Measurements from ENCODE around the gene KYAT1. TPM values are rescaled to one million over a fixed set of nuclear protein-coding genes. Genes with fewer than 3 reads are reported as not detected.
A peak's percentile ranks its signal among the peaks of the same experiment; 100 is the strongest.

The KYAT1 gene
- total RNA-seq, 1 experiment from 2014 or later, result 5.7 TPM

- DNase-seq (ENCODE audit: unreplicated experiment), result no peak
- no peak overlapping the region for H3K27ac Mint-ChIP-seq (ENCODE audit: low read depth, unreplicated experiment)
- no peaks in the 10 kb centered on the region for H3K9me3 Mint-ChIP-seq (ENCODE audit: unreplicated experiment)
- H3K27me3 Mint-ChIP-seq (ENCODE audit: insufficient read depth, unreplicated experiment), result no peaks in the 10 kb centered on the region
- POLR2A ChIA-PET, result interaction anchor here (0.8 to 2.1 kb wide), 2 partner anchors 9 to 14 kb away, joined by 3 to 9 read pairs; partner anchors contain the start of gene SPOUT1
- CTCF ChIA-PET, result interaction anchor here (1.0 kb wide), 1 partner anchor 90 kb away, joined by 5 read pairs; no protein-coding TSS in a partner anchor
- no peak for TF ChIP-seq CTCF (IDR thresholded peaks at IDR 0.05; ENCODE audit: unreplicated experiment)
- no peaks in the 10 kb centered on the region for H3K4me1 Mint-ChIP-seq (ENCODE audit: insufficient read depth, unreplicated experiment)
- BruUV-seq (replicated peaks), result no TSS peak
- H3K4me3 Mint-ChIP-seq (ENCODE audit: unreplicated experiment), result no peak overlapping the region
- intact Hi-C loops (cut with micrococcal nuclease), result no loop called here
- H3K36me3 Mint-ChIP-seq (ENCODE audit: insufficient read depth, unreplicated experiment), result peaks cover 35% of the 10 kb centered on the region
These were observed 43.4 kb downstream of the KYAT1 start for GRCh38 chr9:128838338-128838737.

- H3K27ac Mint-ChIP-seq (ENCODE audit: low read depth, unreplicated experiment), result no peak overlapping the region
- intact Hi-C loops (cut with micrococcal nuclease), result no loop called here
- H3K4me3 Mint-ChIP-seq (ENCODE audit: unreplicated experiment), result no peak overlapping the region
- no peaks in the 10 kb centered on the region for H3K4me1 Mint-ChIP-seq (ENCODE audit: insufficient read depth, unreplicated experiment)
- no peak for TF ChIP-seq CTCF (IDR thresholded peaks at IDR 0.05; ENCODE audit: unreplicated experiment)
- POLR2A ChIA-PET, result no interaction called here
- no peaks in the 10 kb centered on the region for H3K27me3 Mint-ChIP-seq (ENCODE audit: insufficient read depth, unreplicated experiment)
- BruUV-seq (replicated peaks), result no TSS peak
- CTCF ChIA-PET, result no interaction called here
- H3K36me3 Mint-ChIP-seq (ENCODE audit: insufficient read depth, unreplicated experiment), result peaks cover 31% of the 10 kb centered on the region
- H3K9me3 Mint-ChIP-seq (ENCODE audit: unreplicated experiment), result no peaks in the 10 kb centered on the region
- DNase-seq (ENCODE audit: unreplicated experiment), result no peak
These were observed 45.1 kb downstream of the KYAT1 start for GRCh38 chr9:128836509-128837145.

- no peaks in the 10 kb centered on the region for H3K9me3 Mint-ChIP-seq (ENCODE audit: unreplicated experiment)
- no peak for TF ChIP-seq CTCF (IDR thresholded peaks at IDR 0.05; ENCODE audit: unreplicated experiment)
- no peak overlapping the region for H3K27ac Mint-ChIP-seq (ENCODE audit: low read depth, unreplicated experiment)
- H3K4me1 Mint-ChIP-seq (ENCODE audit: insufficient read depth, unreplicated experiment), result no peaks in the 10 kb centered on the region
- intact Hi-C loops (cut with micrococcal nuclease), result no loop called here
- BruUV-seq (replicated peaks), result no TSS peak
- H3K27me3 Mint-ChIP-seq (ENCODE audit: insufficient read depth, unreplicated experiment), result no peaks in the 10 kb centered on the region
- H3K36me3 Mint-ChIP-seq (ENCODE audit: insufficient read depth, unreplicated experiment), result peaks cover 26% of the 10 kb centered on the region
- POLR2A ChIA-PET, result no interaction called here
- DNase-seq (ENCODE audit: unreplicated experiment), result no peak
- CTCF ChIA-PET, result interaction anchor here (0.6 kb wide), 1 partner anchor 75 kb away, joined by 3 read pairs; no protein-coding TSS in a partner anchor
- H3K4me3 Mint-ChIP-seq (ENCODE audit: unreplicated experiment), result no peak overlapping the region
These were observed 46.2 kb downstream of the KYAT1 start for GRCh38 chr9:128835246-128836210.

- H3K27ac Mint-ChIP-seq (ENCODE audit: low read depth, unreplicated experiment), result peak overlapping the region; percentile 59
- no peak for DNase-seq (ENCODE audit: unreplicated experiment)
- BruUV-seq (replicated peaks), result no TSS peak
- peaks cover 5% of the 10 kb centered on the region for H3K4me1 Mint-ChIP-seq (ENCODE audit: insufficient read depth, unreplicated experiment)
- H3K36me3 Mint-ChIP-seq (ENCODE audit: insufficient read depth, unreplicated experiment), result peaks cover 20% of the 10 kb centered on the region
- H3K9me3 Mint-ChIP-seq (ENCODE audit: unreplicated experiment), result no peaks in the 10 kb centered on the region
- POLR2A ChIA-PET, result no interaction called here
- H3K27me3 Mint-ChIP-seq (ENCODE audit: insufficient read depth, unreplicated experiment), result no peaks in the 10 kb centered on the region
- intact Hi-C loops (cut with micrococcal nuclease), result no loop called here
- H3K4me3 Mint-ChIP-seq (ENCODE audit: unreplicated experiment), result no peak overlapping the region
- CTCF ChIA-PET, result interaction anchor here (0.6 kb wide), 1 partner anchor 292 kb away, joined by 3 read pairs; no protein-coding TSS in a partner anchor
- TF ChIP-seq CTCF (IDR thresholded peaks at IDR 0.05; ENCODE audit: unreplicated experiment), result no peak
These were observed 48.1 kb downstream of the KYAT1 start for GRCh38 chr9:128833696-128834095.

Data from MCF 10A (cell line).